Esophagus muscularis mucosa (tissue), 2 donors: ENCODE data around the gene TMEM44.

Experiments
- EP300 ChIP-seq: sonication (generic); formaldehyde crosslinking; IDR thresholded peaks from one replicate; pipeline ENCODE4 v1.6.1; 2017; ENCODE audit warnings: antibody characterized with exemption
- POLR2A ChIP-seq: fragments of 450-650 bp; IDR thresholded peaks from one replicate; pipeline ENCODE4 v1.6.1; 2017; ENCODE audit warnings: antibody characterized with exemption, moderate library complexity, mild to moderate bottlenecking, low read depth

GRCh38 chr3:194606163-194606562, 27.1 kb downstream of the TMEM44 start:
- no peak for TF ChIP-seq POLR2A
- no peak for TF ChIP-seq EP300
